HG02970 (cell line): ENCODE measurements around the gene RBM47.
A peak's percentile ranks its signal among the peaks of the same experiment; 100 is the strongest.
"Not testable (repeated sequence)": the region's sequence is repeated elsewhere in the genome, so short reads cannot be mapped to it uniquely, and the experiment has no call there.

Source experiments
- ATAC-seq: cut with Tn5 transposase; IDR thresholded peaks from one replicate; pipeline ENCODE4 v1.9.1; 2021; ENCODE audit warnings: mild to moderate bottlenecking, moderate library complexity, moderate number of reproducible peaks; ENCODE audit not compliant: unreplicated experiment, low FRiP score

The RBM47 gene

GRCh38 chr4:40629401-40630334, at the start of gene RBM47:
Gene RBM47, minus strand, starts transcription at chr4:40629864. Its CDS starts 190,971 bp downstream, at chr4:40438893.
- ATAC-seq = peak; percentile 42

- ATAC-seq = no peak
Observed at GRCh38 chr4:40678421-40678820, 48.8 kb upstream of the RBM47 start.

GRCh38 chr4:40675166-40675565, 45.5 kb upstream of the RBM47 start:
- no peak for ATAC-seq

GRCh38 chr4:40672528-40673522, 43.2 kb upstream of the RBM47 start:
- no peak for ATAC-seq

- no peak for ATAC-seq
Observed at GRCh38 chr4:40669504-40669903, 39.8 kb upstream of the RBM47 start.

GRCh38 chr4:40665842-40666241, 36.2 kb upstream of the RBM47 start:
- ATAC-seq = no peak

- no peak for ATAC-seq
Observed at GRCh38 chr4:40662962-40663604, 33.4 kb upstream of the RBM47 start.

GRCh38 chr4:40661803-40662202, 32.1 kb upstream of the RBM47 start:
- ATAC-seq = no peak

- peak; percentile 55 for ATAC-seq
Observed at GRCh38 chr4:40656201-40656863, 26.7 kb upstream of the RBM47 start.

- ATAC-seq = no peak
Observed at GRCh38 chr4:40651280-40651679, 21.6 kb upstream of the RBM47 start.

- no peak for ATAC-seq
Observed at GRCh38 chr4:40649321-40649720, 19.7 kb upstream of the RBM47 start.

GRCh38 chr4:40648742-40649281, 19.1 kb upstream of the RBM47 start:
- no peak for ATAC-seq

GRCh38 chr4:40648131-40648530, 18.5 kb upstream of the RBM47 start:
- no peak for ATAC-seq

GRCh38 chr4:40645586-40645985, 15.9 kb upstream of the RBM47 start:
- ATAC-seq = no peak

- ATAC-seq = no peak
Observed at GRCh38 chr4:40632080-40632479, 2.4 kb upstream of the RBM47 start.

GRCh38 chr4:40630335-40631021, 814 bp upstream of the RBM47 start:
- ATAC-seq = peak; percentile 51

- no peak for ATAC-seq
Observed at GRCh38 chr4:40628888-40629287, 776 bp downstream of the RBM47 start.

GRCh38 chr4:40628407-40628806, 1.3 kb downstream of the RBM47 start:
- ATAC-seq = not testable (repeated sequence)

GRCh38 chr4:40627540-40627939, 2.1 kb downstream of the RBM47 start:
- ATAC-seq = no peak
